HG02763 (cell line): ENCODE measurements around the gene DLG2.

ENCODE experiments used
- ATAC-seq: cut with Tn5 transposase; IDR thresholded peaks from one replicate; pipeline ENCODE4 v1.9.1; 2021; ENCODE audit warnings: mild to moderate bottlenecking, moderate library complexity; ENCODE audit not compliant: unreplicated experiment

The DLG2 gene

GRCh38 chr11:85572056-85572455 is 55.1 kb downstream of the DLG2 start:
- no peak for ATAC-seq

GRCh38 chr11:85569525-85569924 is 57.6 kb downstream of the DLG2 start:
- no peak for ATAC-seq

- no peak for ATAC-seq
These were observed 68.7 kb downstream of the DLG2 start for GRCh38 chr11:85558411-85558810.

DNA sequence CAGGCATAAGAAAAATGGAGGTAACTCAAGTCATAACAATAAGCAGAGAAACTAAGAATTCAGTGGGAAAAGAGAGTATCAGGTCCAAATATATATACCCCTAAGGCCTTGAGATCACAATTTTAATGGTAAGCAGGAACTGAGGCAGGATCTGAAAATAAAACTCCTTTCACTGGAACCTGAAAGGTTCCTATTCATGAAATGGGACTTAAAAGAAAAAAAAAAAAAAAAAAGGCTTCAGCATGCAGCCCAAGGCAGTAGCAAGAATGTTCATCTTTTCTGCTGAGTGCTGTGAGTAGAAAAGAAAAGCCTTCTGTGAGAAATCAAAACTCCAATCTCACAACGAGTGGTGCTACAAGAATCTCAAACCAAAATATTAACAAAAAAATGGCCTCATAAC is 75.3 kb downstream of the DLG2 start:
- no peak for ATAC-seq

GRCh38 chr11:85541683-85542082 is 85.5 kb downstream of the DLG2 start:
- ATAC-seq: no peak

GRCh38 chr11:85540635-85541205 is 86.4 kb downstream of the DLG2 start:
- ATAC-seq: no peak

- no peak for ATAC-seq
These were observed 87.0 kb downstream of the DLG2 start for GRCh38 chr11:85540181-85540580.

- no peak for ATAC-seq
These were observed 87.4 kb downstream of the DLG2 start for GRCh38 chr11:85539740-85540139.

DNA sequence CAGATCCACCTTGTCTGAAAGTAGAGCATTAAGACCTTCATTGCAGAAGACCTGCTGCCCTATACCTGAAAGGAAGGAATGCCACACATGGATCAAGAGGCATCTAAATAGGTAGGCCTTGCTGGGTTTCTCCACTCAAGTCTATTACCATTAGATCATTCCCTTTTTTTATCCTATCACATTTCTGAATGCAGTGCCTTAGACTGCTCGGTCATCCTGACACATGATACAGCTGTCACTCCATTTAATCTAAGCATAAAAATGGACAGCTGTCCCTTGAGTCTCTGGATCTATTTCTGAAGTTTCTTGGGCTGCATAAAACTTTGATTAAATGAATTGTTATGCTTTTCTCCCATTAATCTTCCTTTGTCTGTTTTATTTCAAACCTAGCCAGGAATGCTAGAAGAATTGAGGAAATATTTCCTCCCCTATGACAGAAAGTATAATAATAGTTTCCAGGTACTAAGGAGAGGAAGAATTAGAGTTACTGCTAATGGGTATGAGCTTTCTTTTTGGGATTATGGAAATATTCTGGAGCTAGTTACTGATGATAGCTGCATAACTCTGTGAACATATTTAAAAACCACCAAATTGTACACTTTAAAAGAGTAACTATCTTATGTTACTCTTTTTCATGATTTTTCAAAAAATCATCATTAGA is 88.0 kb downstream of the DLG2 start:
- no peak for ATAC-seq

DNA sequence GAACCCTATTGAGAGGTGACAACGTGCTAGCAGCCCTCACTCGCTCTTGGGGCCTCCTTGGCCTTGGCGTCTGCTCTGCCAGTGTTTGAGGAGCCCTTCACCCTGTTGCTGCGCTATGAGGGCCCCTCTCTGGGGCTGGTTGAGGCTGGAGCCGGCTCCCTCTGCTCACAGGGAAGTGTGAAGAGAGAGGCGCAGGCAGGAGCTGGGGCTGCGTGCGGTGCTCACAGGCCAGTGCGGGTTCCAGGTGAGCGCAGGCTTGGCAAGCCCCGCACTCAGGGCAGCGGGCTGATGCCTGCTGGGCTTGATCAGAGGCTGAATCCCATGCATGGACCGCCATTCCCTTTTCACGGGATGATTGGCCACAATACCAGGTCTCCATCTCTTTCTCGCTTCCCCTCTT is 90.7 kb downstream of the DLG2 start:
- ATAC-seq: no peak

DNA sequence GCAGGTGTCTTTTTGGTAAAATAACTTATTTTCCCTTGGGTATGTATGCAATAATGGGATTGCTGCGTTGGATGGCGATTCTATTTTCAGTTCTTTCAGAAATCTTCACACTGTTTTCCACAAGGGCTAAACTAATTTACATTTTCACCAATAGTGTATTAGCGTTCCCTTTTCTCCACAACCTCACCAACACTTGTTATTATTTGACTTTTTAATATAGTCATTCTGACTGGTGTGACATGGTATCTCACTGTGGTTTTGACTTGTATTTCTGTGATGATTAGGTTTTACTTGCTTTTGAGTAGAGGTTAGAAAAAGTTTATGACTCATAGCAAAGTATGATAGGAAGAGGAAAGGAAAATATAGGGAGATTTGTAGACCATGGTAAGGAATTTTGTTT is 92.3 kb downstream of the DLG2 start:
- no peak for ATAC-seq

GRCh38 chr11:85531191-85531897 is 95.8 kb downstream of the DLG2 start:
- no peak for ATAC-seq

DNA sequence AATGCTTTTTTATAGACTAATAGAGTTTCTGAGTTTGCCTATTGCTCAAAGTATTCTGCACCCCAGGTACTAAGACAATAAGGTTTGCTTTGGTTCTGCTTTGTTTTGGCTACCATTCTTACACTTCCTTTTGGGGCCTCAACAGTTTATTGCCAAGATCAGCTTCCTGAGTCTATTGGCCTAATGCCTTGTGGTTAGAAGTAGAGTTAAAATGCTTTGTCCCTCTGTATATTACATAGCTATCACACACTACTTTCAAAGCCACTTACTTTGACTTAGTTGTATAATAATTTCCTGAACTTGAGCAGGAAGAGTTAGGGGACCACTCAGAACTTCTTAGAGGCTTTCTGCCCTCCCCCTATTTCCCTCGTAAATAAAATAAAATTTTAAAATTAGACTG is 96.5 kb downstream of the DLG2 start:
- no peak for ATAC-seq

GRCh38 chr11:85526564-85526963 is 100.6 kb downstream of the DLG2 start:
- no peak for ATAC-seq

DNA sequence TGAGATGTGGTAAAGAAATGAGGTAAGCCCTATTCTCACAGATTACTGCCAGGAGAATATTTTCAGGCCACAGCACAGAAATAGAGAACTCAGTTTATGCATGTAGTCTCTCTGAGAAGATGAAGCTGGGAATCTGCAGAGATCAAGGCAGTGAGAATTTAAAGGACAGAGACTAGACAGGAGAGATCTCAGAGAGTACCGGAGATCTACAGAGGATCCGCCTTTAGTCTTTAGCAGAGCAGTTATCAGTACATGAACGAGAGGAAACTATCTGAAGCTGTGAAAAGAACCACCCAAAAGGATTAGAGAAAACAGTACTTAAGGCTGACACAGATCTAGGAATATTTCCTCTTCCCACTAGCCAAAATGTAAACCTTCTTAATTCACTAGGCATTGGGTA is 101.5 kb downstream of the DLG2 start:
- ATAC-seq: no peak

- ATAC-seq: no peak
These were observed 109.9 kb downstream of the DLG2 start for GRCh38 chr11:85517272-85517671.

DNA sequence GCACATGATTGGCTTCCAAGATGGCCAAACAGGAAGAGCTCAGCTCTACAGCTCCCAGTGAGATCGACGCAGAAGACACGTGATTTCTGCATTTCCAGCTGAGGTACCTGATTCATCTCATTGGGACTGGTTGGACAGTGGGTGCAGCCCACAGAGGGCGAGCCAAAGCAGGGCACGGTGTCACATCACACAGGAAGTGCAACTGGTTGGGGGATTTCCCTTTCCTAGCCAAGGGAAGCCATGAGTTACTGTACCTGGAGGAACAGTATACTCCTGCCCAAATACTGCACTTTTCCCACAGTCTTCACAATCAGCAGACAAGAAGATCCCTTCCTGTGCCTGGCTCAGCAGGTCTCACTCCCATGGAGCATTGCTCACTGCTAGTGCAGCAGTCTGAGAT is 131.2 kb downstream of the DLG2 start:
- no peak for ATAC-seq

DNA sequence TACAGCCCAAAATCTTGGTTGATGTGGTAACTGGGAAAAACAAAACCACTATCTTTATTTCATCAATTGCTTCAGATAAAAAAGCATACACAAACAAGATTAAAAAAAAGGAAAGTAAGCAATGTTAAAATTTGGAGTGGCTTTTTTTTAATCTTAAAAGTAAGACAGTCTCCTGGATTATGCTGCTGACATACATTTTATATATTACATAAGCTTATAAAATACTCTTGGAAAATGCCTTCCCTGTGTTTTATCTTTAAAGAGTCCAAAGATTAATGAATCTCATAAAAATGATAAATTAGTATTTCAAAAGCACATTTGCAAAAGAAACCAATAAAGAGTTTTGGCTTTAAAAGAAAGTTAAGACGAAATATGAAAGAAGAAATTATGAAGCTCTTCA is 132.7 kb downstream of the DLG2 start:
- ATAC-seq: no peak

DNA sequence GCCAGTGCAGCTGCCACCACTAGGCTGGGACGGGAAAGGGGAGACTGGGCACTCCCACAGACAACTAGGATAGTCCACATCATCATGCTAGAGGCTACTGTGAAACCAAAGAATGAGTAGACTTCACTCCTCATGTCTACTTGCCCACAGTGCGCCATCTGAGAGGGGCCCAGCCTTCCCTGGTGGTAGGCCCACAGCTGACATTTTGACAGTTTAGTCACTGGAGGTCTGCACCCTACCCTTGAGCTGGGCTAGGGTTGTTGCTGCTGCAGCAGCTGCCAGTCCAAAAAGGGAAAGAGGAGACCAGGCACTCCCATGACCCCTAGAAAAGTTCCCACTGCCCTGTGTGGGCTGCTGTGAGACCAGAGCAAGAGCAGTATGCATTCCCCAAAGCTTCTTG is 141.2 kb downstream of the DLG2 start:
- no peak for ATAC-seq

- ATAC-seq: no peak
These were observed 143.3 kb downstream of the DLG2 start for GRCh38 chr11:85483861-85484260.

DNA sequence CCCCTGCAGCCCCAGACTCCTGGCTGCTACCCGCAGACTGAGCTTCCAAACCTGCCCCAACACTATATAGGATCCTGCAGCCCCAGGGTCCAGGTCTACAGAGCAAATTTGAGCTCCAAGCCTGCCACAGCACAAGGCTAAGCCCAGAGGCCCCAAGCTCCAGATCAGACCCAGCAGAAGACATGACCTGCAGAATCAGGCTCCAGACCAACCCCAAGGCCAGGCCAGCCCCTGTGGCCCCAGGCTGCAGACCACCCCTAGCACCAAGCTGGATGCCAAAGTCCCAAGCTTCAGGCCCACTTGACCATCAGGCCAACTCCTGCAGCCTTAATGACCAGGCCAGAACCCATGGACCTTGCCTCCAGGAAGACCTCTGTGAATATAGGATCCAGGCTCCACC is 145.3 kb downstream of the DLG2 start:
- no peak for ATAC-seq
